Stimulated activated CD8-positive, alpha-beta memory T cell treated with anti-CD3 and anti-CD28 coated beads, Interleukin-4, amount 100 ng/mL, for 1 hour (primary cell): ENCODE results near the gene KLHDC9.

Experiments used
- DNase-seq, 2 donors: peaks; one replicate each; pipeline ENCODE4 v3.0.0-alpha.2; 2020; ENCODE audit warnings: low read depth in 2 of 2, low spot score in 1 of 2

Gene KLHDC9

DNA sequence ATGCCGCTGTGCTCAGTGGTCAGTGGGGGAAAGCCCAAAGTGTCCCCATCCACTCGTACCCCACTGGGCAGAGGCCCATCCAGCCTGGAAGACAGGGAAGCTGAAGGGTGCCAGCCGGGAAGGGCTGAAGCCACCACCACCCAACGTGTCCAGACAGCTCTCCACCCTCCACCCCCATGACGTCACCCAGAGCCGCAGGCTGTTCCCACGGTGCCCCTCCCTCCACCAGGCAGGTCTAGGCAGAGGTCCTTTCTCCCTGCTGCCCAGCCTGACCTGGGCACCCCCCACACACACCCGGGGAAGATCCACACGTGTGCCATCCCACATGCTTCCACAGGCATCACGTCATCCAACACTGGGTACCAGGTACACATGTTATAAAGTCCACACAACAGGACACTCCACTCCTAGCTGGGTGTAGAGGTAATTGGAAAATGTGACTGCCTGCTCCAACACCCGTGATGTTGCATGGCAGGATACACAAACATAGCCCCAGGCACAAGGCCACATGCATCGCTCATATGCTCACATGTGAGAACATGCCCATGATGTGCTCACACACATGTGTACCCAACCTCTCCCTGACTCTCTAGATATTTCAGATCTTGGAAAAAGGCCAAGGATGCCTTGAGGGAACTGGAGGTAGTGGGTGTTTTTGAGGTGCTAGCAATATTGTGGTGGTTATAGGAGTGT, 23.3 kb upstream of the KLHDC9 start:
- DNase-seq = no peak

DNA sequence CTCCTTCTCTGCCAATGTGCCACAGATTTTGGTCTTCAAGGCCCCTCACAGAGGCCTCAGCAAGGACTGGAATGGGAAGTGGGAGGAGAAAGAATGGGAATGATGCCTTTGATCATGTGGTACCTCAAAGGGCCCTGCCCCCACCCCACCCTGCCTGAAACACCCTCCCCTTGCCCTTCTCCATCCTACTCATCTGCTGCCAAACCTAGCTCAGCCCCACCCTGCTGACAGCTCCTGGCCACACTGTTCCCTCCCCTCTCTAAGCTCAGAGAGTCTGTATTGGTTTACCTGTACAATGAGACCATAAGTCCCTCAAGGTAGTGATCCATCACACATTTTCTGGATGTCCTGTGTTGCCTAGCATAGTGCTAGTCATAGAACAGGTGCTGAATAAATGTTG, 21.8 kb upstream of the KLHDC9 start:
- no peak for DNase-seq

DNA sequence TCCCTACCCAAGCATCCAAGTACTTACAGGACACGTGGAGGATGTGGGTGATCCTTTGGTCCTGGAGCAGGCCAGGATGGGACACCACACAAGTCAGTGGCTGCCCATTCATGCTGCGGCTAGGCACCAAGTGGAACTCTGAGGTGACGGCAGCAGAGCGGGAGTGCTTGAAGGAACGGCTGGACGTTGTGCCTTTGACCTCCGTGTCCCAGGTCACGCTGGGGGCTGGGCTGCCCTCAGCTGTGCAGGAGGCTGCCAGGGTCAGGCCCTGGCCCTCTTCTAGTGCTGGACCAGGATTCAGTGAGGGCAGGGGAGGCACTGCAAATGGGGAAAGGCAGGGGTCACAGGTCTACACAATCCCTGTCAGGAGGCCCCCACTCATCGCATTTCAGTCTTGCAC, 20.7 kb upstream of the KLHDC9 start:
- DNase-seq = no peak

DNA sequence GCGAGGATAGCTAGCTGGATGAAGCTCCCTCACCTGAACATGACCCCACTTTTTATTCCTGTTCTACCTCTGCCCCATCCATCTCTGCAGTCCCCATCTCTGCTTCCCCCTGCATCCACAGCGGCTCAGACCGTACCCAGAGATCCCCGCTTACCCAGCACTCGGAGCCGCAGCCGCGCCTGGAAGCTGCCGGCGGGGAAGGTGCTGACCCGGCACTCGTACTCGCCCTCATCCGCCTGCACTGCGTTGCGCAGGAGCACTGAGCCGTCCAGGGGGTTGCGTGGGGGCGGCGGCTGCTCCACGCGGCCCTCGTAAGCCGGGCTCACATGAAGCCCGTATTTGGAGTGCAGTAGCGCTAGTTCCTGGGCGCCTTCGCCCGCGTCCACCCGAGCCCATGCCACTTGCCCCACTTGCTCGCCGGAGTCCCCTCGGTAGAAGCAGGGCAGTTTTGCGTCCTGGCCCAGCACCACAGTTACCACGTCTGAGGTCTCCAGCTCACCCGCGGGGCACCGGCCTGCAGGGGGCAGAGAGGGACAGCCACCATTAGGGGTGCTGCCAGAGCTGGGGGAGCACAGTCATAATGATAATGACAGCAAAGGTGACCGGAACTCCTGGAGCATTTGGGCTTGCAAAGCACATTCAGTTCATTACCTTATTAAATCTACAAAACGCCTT, 18.6 kb upstream of the KLHDC9 start:
- DNase-seq = no peak

DNA sequence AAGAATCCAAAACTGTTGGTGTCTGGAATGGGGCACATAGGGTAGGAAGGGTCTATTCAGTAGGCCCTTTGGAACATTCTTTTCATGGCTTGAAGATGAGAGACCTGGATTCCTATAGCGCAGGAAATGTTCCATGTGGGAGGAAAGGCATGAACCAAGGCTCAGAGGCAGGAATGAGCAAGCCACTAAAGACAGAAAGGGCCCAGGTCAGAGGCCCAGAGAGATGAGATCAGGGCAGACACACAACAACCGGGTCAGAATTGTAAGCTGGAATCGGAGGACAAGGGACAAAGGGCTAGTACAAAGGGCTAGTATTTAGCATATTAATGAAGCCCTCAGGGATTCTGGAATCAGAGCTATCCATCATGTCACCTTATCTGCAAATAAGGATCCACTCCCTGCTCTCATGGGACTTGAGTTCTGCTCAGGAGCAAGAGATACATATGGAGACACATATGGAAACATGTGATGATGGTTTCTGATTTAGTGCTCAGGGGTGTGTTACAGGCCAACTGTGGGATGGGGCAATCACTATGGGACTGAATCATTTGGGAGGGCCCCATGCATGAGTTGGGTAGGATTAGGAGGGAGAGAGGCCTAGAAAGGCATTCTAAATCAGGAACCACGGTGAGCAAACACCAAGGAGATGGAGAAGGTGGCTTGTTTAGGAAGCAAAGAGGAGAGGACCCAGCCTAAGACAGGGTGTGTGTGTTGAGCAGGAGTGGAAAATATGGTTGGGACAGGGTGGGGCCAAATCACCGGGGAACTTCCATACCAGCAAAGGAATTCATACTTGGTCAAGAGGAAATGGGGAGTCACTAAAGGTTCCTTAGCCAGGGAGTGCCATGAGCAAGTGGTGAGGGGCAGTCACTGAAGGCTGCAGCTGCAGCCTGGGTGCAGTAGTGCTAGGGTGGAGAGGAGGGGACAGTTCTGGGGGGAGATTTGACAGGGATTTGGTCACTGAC, 17.4 kb upstream of the KLHDC9 start:
- no peak for DNase-seq

DNA sequence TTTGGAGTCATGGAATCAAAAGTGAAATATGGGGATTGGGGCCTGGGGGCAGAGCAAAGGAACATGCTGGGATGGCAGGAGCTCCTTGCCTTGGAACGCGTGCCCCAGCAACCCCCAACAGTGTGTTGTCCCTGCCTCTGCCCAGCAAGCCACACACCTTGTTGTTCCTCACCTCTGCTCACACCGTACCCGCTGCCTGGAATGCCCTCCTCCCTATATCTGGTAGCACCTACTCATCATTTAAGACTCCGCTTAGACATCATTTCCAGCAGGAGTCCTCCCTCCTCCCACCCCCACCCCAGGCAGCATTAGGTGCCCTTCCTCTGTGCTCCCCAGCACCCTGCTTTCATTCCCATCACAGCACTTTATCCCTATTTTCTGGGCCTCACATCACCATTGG, 16.6 kb upstream of the KLHDC9 start:
- DNase-seq = no peak

DNA sequence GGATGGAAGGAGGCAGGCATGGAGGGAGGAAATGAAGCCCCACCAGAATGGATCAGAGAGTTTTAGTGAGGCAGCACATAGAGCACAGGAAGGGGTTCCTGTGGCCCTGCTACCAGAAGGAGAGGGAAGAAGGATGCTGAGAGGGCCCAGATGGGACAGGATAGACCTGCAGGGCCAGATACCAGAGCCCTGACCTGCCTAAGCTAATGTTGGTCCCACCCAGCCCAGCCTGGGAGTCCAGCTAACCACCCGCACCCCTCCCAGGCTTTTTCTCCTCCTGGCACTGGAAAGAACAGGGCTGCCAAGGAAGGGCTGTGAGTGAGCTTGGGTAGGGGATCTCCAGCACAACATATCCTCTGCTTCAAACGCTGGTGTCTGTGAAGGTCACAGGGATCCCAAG, 15.7 kb upstream of the KLHDC9 start:
- no peak for DNase-seq

DNA sequence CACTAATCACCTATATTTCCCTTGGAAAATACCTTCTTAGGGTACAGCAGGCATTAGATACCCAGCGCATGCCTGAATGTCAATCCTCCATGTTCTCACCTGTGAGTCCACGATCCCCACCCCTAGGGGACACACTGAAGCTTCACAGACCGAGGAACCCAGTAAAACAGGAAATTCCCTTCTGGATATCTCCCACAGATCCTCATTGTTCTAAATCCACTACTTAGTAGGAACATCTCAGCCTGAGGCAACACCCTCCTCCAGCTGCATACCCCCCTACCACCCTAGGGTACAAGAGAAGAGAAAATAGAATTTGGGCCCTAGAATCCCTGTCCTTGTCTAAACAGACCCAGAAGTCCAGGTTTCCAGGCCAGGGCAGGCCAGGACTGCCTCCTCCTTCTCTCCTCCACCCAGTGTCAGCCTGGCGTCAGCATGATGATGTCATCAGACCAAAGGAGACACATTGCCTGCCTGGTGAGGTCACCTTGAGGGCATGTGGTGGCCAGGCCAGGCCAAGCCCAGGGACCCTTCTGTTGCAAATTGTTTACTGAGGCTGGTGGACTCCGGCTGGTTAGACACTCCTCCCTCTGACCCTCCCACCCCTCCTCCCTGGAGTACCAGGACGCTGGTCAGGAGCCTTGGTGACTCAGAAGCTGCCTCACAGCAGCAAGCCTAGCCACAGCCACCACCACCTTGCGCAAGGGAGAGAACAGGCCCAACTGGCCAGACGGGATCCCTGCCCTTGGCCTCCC, 15.0 kb upstream of the KLHDC9 start:
- no peak for DNase-seq

DNA sequence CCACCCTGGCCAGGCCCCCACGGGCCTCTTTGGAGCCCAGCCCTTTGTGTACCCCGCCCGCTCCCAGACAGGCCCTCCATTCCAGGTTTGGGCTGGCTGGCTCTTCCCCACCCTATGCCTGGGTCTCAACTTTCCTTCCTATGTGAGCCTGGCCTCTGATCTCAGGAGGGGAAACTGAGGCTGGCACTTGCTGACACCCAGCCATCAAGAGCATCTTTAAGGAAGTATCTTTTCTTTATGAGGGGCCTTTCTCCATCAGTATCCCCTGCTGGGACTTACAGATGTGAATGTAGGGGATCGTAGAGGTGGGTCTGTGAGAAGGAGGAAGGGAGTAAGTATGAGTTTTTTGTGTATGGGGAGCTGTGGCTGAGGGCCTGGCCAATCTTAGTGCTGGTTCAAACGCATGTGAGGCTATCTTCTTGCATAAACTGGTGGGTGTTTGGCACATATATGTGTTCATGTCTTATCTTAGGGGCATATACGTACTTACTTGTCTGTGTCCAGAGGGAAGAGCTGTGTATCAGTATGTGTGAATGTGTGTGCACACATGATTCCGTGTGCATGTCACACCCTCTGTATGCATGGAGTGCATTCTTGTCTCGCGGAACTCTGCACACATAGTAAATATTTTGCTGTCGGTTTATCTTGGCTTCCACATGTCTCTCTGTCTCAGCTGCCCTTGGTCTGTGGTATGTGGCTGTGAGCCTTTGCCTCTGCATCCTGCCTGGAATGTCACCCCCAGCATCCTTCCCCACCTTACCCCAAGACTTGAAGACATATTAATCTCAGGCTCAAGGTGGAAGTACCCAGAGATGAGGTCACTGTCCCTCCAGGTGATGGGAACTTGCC, 14.2 kb upstream of the KLHDC9 start:
- no peak for DNase-seq

DNA sequence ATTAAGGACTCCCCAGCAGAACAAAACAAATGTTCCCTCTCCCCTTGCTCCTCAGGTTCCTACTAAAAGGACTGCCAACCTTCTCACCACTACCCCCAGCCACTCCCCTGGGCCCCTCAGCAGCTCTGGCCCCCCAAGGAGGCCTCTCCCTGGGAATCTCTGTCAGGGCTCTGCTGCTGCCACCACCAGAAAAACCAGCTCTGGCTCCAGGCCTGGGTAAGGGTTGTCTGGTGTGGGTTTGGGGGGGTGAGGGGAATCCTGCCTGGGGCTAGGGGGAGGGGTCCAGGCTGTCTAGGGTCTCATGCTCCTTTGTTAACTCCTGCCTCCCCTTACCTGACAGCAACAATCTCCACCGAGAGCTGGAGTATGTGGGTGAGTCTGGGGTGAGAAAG, 13.6 kb upstream of the KLHDC9 start:
- no peak for DNase-seq

DNA sequence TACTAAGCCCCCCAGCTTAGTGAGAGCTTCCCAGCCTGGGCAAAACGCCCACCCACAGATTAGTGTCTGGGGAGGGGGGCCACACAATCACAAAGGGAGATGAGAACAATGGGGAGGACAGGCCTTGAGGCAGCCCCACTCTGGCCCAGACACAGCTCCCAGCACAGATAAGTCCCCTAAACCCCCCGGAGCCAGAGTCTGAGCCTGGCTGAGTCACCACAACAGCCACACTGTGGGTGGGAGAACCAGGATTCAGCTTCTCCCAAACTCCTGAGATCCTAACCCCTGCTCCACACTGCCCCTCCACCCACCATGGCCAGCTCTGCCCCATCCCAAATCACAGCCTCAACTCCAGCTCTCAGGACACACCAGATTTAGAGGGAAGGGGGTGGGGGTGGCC, 13.0 kb upstream of the KLHDC9 start:
- DNase-seq = no peak

DNA sequence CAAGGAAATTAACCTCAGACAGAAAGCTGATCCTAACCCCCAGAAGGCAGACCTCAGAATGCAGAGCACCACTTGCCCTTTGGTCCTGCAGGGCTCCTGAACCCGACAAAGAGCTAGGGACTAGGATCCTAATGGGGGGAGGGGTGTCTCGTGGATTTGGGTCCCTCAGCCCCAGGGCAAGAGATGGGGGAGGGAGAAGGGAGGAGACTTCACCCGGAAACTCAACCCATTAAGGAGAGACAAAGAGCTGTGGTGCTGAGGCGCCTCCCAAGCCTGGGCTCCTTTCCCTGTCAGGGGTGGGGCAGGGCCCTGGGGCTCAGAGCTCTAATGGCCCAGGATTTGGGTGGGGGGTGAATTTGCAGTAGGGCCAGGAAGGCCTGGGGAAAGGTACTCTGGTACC, 11.7 kb upstream of the KLHDC9 start:
- DNase-seq = no peak

DNA sequence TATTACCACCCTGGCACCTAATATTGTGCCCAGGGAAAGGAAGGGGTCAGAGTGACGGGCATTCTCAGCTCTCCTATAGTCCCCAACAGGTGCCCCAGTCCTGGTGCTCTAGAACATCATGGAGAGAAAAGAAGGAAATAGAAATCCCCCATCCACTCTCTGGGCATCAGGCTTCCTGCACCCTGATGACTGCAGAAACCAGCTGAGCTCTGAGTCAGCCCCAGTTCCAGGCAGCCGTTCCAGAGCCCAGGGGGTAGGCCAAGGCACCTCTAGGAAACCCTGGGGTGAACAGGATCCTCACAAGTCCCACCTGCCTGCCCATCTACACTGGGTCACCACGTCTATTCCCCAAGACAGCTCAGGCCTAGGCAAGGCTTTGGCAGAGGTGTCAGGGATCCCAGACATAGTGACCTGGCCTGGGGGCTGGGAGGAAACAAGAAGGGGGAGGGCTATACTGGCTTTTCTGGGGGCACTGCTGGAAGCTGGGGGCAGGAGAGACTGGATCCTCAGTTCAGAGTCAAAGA, 9.5 kb upstream of the KLHDC9 start:
- no peak for DNase-seq

DNA sequence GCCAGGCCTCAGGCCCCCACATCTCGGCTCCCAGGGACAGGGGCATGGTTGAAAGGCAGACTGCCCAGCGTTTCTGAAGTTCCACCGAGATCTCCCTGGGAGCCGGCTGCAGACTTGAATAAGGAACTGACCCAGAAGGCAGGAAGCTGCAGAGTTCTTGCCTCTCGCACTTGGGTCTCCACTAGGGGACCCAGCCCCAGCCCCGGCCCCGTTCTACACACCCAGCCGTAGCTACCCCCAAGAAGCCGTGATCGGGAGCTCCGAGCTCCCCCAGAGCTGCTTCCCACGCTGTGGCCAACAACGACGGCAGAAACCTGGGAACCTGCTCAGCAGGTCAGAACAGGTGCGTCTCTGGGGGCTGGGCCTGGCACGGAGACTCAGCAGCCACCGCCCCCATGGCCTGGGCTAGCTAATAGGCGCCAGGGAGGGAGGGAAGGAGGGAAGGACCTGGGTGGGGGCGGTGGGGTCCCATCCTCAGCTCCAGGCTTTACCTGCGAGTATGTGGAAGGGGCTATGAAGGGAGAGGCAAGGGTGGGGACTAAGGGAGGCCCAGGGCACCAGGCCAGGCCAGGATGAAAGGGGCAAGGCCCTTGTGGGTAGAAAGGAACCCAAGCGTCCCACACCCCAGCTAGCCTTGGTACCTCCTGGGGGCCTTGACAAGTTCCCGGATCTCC, 8.8 kb upstream of the KLHDC9 start, which contains the start of gene NECTIN4:
TSS of gene NECTIN4 (minus strand) at position 308 of the 674 bp plus-strand sequence. CDS start at position 46, 262 bp downstream.
- DNase-seq = no peak

DNA sequence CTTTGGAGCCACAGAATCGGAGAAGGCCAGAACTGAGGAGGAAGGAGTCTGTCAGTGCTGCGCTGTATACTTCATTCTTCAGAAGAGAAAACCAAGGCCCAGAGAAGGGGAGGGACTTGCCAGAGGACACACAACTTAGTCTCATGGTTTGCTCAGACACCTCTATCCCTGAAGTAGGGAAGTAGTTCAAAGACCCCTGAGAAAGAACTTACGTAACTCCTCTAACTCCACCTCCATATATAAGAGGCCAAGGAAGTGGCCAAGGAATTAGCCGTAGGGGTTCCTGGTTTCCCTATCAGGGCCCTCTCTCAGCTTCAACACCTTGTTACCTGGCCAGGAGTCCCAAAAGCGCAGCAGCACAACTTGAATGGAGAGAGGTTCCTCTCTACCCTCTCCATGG, 8.2 kb upstream of the KLHDC9 start:
- DNase-seq = no peak

DNA sequence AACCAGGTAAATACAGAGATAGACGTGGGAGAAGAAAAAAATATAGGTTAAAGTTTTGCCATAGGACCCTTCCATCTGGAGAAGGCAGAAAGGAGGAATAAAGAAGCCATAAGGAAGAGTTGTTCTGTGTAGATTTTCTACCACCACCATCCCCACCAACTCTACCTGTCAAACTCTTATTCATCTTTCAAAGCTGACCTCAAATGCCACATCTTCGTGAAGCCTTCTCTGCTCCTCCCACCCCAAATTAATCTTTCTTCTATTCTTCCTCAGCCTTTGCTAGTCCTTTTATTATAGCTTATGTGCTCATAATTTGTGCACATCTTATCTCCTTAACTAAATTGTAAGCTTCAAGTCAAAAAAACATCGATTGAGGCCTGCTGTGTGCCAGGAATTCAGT, 7.5 kb upstream of the KLHDC9 start:
- no peak for DNase-seq

DNA sequence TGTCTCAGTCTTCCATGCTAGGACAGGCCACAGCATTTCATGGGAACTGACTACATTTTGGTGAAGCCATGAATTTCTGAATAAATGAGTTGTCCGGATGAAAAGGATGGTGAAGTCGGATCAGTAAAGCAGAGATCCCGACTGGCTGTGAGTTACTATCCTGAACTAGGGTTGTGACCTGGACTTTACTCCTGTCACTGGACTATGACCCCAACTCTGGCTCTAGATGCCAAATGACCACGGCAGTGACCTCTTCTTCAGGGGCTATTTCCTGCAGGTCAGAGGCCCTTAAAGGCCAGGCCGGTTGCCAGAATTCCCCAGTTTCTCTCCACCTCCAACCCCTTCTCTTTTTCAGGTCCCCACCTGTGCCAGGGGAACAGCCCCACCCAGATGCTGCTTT, 7.1 kb upstream of the KLHDC9 start:
- no peak for DNase-seq

DNA sequence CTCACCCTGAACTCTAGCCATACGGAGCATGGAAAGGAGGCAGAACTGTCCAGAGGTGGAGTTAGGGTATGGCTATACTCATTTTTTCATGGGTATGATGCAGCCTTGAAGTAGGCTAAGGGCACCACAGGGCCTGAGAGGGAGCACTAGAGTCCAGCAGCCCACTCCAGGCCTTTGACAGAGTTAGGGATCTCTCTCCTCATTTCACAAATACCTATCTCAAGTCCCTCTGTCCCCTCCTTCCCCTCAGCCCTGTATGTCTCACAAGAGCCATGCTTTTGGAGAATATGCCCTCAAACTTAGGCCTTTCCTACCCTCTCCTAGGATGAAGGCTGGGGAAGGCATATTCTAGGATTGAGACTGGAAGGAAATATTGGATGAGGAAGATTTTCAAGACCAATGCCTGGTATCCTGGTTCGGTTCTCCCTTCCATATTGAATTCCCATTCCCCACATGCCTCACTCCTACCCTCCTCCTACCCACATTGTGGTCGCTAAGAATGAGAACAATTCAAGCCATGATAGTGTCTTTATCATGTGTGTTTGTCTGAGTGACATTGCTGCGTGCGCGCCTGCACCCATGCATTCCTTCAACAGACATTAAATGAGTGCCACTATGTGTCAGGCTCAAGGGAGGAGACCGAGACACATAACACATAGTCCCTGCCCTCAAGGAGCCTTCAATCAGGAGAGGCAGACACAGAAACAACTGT, 6.2 kb upstream of the KLHDC9 start:
- DNase-seq = no peak

DNA sequence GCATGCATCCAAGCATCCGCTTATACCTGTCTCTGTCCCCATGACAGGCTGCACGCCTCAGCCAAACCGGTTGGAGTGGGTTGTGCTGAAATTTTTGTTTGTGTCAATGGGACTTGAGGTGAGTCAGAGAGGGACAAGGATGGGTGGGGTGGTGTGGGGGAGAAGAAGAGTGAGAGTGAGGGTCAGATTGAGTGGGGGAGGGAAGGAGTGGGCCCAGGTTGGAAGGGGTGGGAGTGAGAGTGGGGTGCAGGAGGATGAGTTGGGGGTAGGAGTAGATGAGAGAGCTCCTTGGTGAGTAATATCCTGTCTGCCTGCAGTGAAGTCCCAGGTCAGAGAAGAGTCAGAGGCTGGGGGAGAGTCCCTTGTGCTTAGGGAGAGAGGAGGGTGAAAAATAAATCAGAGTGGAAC, 5.5 kb upstream of the KLHDC9 start:
- DNase-seq = no peak
